Activated CD4-positive, alpha-beta memory T cell treated with anti-CD3 and anti-CD28 coated beads for 36 hours (primary cell): ENCODE data around the gene ITSN1. TPM values are rescaled to one million over a fixed set of nuclear protein-coding genes. Genes with fewer than 3 reads are reported as not detected.
"Not testable (repeated sequence)": the region's sequence is repeated elsewhere in the genome, so short reads cannot be mapped to it uniquely, and the experiment has no call there.

Experiments used
- CTCF ChIA-PET: fragments of 350-600 bp; sonication (Branson Sonifier 250); formaldehyde crosslinking; loops from one replicate; lab custom pipeline; 2021; ENCODE audit warnings: antibody characterized with exemption, inconsistent platforms; lab: Charles Lee
- POLR2A ChIA-PET: fragments of 350-600 bp; sonication (Branson Sonifier 250); formaldehyde crosslinking; loops from one replicate; lab custom pipeline; 2021; ENCODE audit warnings: antibody characterized with exemption; lab: Charles Lee
- DNase-seq: peaks from one replicate; pipeline ENCODE4 v3.0.0-alpha.2; 2020
- H3K27ac Mint-ChIP-seq: one replicate; pipeline ENCODE4 v1.8.0; 2021; ENCODE audit warnings: mixed read lengths
- H3K27me3 Mint-ChIP-seq: one replicate; pipeline ENCODE4 v1.8.0; 2021; ENCODE audit warnings: mixed read lengths
- H3K36me3 Mint-ChIP-seq: one replicate; pipeline ENCODE4 v1.8.0; 2021; ENCODE audit warnings: mixed read lengths
- H3K4me1 Mint-ChIP-seq: one replicate; pipeline ENCODE4 v1.8.0; 2021; ENCODE audit warnings: low read depth, mixed read lengths
- H3K4me3 Mint-ChIP-seq: one replicate; pipeline ENCODE4 v1.8.0; 2021; ENCODE audit warnings: mild to moderate bottlenecking, mixed read lengths
- H3K9me3 Mint-ChIP-seq: one replicate; pipeline ENCODE4 v1.8.0; 2021; ENCODE audit warnings: mixed read lengths
- intact Hi-C: fragments of 100-400 bp; cut with micrococcal nuclease; formaldehyde crosslinking; loops from one replicate; pipeline ENCODE4 v1.15.1; 2023
- total RNA-seq, 2 experiments: library from RNA; stranded (reverse); gene quantifications; one replicate each; pipeline ENCODE4 v1.2.3, GENCODE V29; 2021

ITSN1 gene
- total RNA-seq, 2 experiments from 2014 or later = 3.2 to 4.5 TPM

DNA sequence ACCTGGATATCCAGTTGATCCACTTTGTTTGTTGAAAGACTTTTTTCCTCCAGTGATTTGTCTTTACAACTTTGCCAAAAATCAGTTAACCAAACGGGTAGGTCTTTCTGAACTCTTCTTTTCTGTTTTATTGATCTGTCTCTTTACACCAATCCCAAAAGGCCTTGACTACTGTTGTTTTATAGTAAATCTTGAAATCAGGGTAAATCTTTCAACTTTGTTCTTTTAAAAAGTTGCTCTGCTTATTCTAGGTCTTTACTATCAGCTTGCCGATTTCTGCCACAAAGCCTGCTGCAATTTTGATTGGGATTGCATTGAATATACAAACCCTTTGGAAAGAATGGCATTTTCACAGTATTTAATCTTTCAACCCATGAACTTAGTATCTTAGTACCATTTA, 66.6 kb downstream of the ITSN1 start:
- DNase-seq = no peak
- POLR2A ChIA-PET = no interaction called here
- Mint-ChIP-seq H3K27me3 (no peaks in the 10 kb centered on the region), H3K4me1 (no peaks in the 10 kb centered on the region), H3K4me3 (no peak overlapping the region), H3K27ac (no peak overlapping the region), H3K36me3 (peaks cover 2% of the 10 kb centered on the region), H3K9me3 (peaks cover 5% of the 10 kb centered on the region)
- intact Hi-C loops = no loop called here
- CTCF ChIA-PET = no interaction called here

DNA sequence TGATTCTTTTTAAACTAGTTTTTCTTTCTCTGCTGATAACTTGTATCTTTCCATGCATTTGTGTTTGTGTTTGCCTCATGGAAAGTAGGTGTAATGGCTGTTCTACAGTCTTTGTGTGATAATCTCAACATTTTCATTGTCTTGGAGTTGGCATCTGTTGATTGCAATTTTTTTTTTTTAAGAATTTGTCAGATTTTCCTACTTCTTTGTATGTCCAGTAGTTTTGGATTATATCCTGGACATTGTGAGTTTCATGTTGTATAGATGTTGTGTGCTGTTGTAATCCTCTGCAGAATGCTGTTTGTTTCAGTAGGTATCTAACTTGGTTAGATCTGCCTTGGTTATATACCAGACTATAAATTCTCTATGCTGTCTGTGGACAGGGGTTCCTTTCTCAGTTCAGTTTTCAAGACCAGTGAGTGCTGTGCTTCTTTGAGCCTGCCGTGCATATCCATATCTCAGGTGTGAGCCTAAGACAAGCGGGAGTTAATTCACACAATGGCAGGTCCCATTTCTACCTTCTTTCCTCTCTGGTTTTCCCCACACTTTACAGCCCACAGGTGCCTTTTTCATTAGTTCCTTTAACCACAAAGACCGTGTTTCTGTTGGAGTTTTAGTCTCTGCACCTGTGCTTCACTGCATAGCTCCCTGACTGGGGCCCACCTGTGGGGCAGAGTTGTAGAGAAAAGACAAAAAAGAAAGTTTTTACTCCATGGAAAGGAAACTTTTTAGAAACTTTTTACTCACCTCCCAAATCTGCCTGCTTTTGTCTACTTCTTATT, 69.9 kb downstream of the ITSN1 start:
- H3K27ac Mint-ChIP-seq = no peak overlapping the region
- peaks cover 5% of the 10 kb centered on the region for H3K9me3 Mint-ChIP-seq
- ChIA-PET POLR2A (no interaction called here), CTCF (no interaction called here)
- no peaks in the 10 kb centered on the region for H3K4me1 Mint-ChIP-seq
- H3K36me3 Mint-ChIP-seq = peaks cover 2% of the 10 kb centered on the region
- H3K27me3 Mint-ChIP-seq = no peaks in the 10 kb centered on the region
- DNase-seq = no peak
- H3K4me3 Mint-ChIP-seq = no peak overlapping the region
- intact Hi-C loops = no loop called here

GRCh38 chr21:33721081-33721480, 78.8 kb downstream of the ITSN1 start:
- Mint-ChIP-seq H3K36me3 (no peaks in the 10 kb centered on the region), H3K4me3 (no peak overlapping the region), H3K4me1 (no peaks in the 10 kb centered on the region), H3K27me3 (no peaks in the 10 kb centered on the region), H3K27ac (no peak overlapping the region), H3K9me3 (no peaks in the 10 kb centered on the region)
- intact Hi-C loops = no loop called here
- POLR2A ChIA-PET = no interaction called here
- CTCF ChIA-PET = no interaction called here
- no peak for DNase-seq

GRCh38 chr21:33729139-33729538, 86.8 kb downstream of the ITSN1 start:
- DNase-seq, CTCF ChIA-PET: not testable (repeated sequence)

DNA sequence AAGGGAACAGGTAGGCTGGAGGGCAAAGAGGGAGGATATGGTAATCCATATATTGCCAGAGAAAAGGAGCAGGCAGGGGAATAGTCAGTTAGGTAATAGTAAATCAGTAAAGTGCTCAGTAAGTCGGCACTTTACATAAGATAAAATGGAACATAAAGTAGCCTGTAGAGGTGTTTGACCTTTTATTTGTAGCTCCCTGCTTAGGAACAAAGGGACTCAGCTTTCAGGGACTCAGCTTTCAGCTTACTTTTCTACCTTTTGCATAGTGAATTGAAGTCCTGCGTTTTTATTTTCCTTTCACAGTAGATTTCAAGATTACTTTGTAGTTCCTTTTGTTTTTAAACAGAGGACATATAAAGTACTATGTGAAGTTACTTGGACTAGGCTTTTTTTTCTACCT, 87.3 kb downstream of the ITSN1 start:
- ChIA-PET POLR2A (no interaction called here), CTCF (no interaction called here)
- H3K27ac Mint-ChIP-seq = no peak overlapping the region
- H3K36me3 Mint-ChIP-seq = no peaks in the 10 kb centered on the region
- intact Hi-C loops = no loop called here
- H3K27me3 Mint-ChIP-seq = no peaks in the 10 kb centered on the region
- DNase-seq = no peak
- H3K4me3 Mint-ChIP-seq = no peak overlapping the region
- H3K9me3 Mint-ChIP-seq = no peaks in the 10 kb centered on the region
- no peaks in the 10 kb centered on the region for H3K4me1 Mint-ChIP-seq

More at GRCh38 chr21:33729139-33729538, 86.8 kb downstream of the ITSN1 start:
- intact Hi-C loops, H3K9me3 Mint-ChIP-seq, POLR2A ChIA-PET, H3K4me3 Mint-ChIP-seq, H3K27me3 Mint-ChIP-seq, H3K4me1 Mint-ChIP-seq, H3K36me3 Mint-ChIP-seq, H3K27ac Mint-ChIP-seq: not testable (repeated sequence)

DNA sequence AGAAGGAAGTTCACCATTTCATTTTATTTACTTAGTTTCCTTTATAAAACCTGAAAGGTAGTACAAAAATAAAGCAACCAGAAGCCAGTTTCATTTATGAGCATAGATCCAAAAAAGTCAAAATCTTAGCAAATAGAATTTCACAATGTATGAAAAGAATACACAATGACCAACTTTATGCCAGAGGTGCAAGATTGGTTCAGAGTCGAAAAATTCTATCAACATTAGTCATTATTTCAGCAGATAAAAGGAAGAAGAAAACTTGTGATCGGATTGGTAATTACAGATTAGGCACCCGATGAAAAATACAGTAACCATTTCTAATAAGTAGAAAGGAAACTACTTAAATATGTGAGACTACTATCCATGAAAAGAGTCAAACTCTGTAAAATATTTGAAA, 89.1 kb downstream of the ITSN1 start:
- CTCF ChIA-PET = no interaction called here
- Mint-ChIP-seq H3K4me3 (no peak overlapping the region), H3K36me3 (no peaks in the 10 kb centered on the region), H3K27ac (no peak overlapping the region), H3K9me3 (no peaks in the 10 kb centered on the region), H3K4me1 (no peaks in the 10 kb centered on the region), H3K27me3 (no peaks in the 10 kb centered on the region)
- POLR2A ChIA-PET = no interaction called here
- DNase-seq = no peak
- intact Hi-C loops = no loop called here

GRCh38 chr21:33732038-33732437, 89.7 kb downstream of the ITSN1 start:
- ChIA-PET CTCF (no interaction called here), POLR2A (no interaction called here)
- no peaks in the 10 kb centered on the region for H3K4me1 Mint-ChIP-seq
- intact Hi-C loops = no loop called here
- H3K36me3 Mint-ChIP-seq = no peaks in the 10 kb centered on the region
- H3K27me3 Mint-ChIP-seq = no peaks in the 10 kb centered on the region
- no peaks in the 10 kb centered on the region for H3K9me3 Mint-ChIP-seq
- no peak overlapping the region for H3K27ac Mint-ChIP-seq
- no peak for DNase-seq
- no peak overlapping the region for H3K4me3 Mint-ChIP-seq

DNA sequence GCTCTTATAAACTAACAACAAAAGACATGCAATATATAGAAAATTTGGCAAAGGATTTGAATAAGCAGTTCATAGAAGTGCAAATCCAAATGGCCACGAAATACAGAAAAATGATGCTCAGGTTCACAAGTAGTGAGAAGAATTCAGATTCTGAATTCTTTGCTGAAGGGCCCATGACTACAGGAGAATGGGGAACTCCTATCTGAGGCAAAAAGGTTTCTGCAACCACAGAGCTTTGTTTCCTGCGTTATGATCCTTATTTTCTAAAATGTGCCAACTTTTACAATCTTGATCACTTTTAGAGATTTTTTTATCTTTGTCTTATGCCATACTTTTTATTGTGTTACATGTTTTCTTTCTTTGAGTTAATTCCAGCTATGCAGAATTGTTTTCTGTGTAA, 91.3 kb downstream of the ITSN1 start:
- H3K27ac Mint-ChIP-seq = no peak overlapping the region
- no peak overlapping the region for H3K4me3 Mint-ChIP-seq
- CTCF ChIA-PET = no interaction called here
- no peaks in the 10 kb centered on the region for H3K27me3 Mint-ChIP-seq
- DNase-seq = no peak
- H3K9me3 Mint-ChIP-seq = no peaks in the 10 kb centered on the region
- POLR2A ChIA-PET = no interaction called here
- no peaks in the 10 kb centered on the region for H3K4me1 Mint-ChIP-seq
- no peaks in the 10 kb centered on the region for H3K36me3 Mint-ChIP-seq
- intact Hi-C loops = no loop called here

- CTCF ChIA-PET = no interaction called here
These were observed 92.0 kb downstream of the ITSN1 start for GRCh38 chr21:33734291-33734690.

GRCh38 chr21:33734818-33735217, 92.5 kb downstream of the ITSN1 start:
- Mint-ChIP-seq H3K36me3 (no peaks in the 10 kb centered on the region), H3K4me1 (no peaks in the 10 kb centered on the region), H3K9me3 (no peaks in the 10 kb centered on the region), H3K27ac (no peak overlapping the region), H3K27me3 (no peaks in the 10 kb centered on the region), H3K4me3 (no peak overlapping the region)
- intact Hi-C loops = no loop called here
- no peak for DNase-seq
- CTCF ChIA-PET = no interaction called here
- POLR2A ChIA-PET = no interaction called here

More at GRCh38 chr21:33734291-33734690, 92.0 kb downstream of the ITSN1 start:
- Mint-ChIP-seq H3K4me3 (no peak overlapping the region), H3K27ac (no peak overlapping the region), H3K36me3 (no peaks in the 10 kb centered on the region), H3K9me3 (no peaks in the 10 kb centered on the region), H3K4me1 (no peaks in the 10 kb centered on the region), H3K27me3 (no peaks in the 10 kb centered on the region)
- POLR2A ChIA-PET = no interaction called here
- no peak for DNase-seq
- intact Hi-C loops = no loop called here

DNA sequence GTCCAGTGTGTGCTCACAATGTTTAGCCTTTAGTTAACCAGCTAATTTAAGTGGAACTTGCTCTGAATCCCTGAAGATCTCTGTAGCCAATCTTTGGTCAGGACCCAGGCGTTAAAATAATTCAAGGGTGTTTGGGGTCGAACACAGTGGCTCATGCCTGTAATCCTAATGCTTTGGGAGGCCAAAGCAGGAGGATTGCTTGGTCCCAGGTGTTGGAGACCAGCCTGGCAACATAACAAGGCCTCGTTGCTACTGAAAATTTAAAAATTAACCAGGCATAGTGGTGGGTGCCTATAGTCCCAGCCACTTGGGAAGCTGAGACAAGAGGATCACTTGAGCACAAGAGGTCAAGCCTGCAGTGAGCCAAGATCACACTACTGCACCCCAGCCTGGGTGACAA, 94.3 kb downstream of the ITSN1 start:
- Mint-ChIP-seq H3K36me3 (no peaks in the 10 kb centered on the region), H3K4me3 (no peak overlapping the region), H3K9me3 (no peaks in the 10 kb centered on the region), H3K4me1 (no peaks in the 10 kb centered on the region), H3K27me3 (no peaks in the 10 kb centered on the region), H3K27ac (no peak overlapping the region)
- CTCF ChIA-PET = no interaction called here
- DNase-seq = no peak
- intact Hi-C loops = no loop called here
- POLR2A ChIA-PET = no interaction called here

GRCh38 chr21:33739701-33740100, 97.4 kb downstream of the ITSN1 start:
- DNase-seq = no peak
- no peak overlapping the region for H3K27ac Mint-ChIP-seq
- H3K4me3 Mint-ChIP-seq = no peak overlapping the region
- POLR2A ChIA-PET = no interaction called here
- intact Hi-C loops = no loop called here
- H3K27me3 Mint-ChIP-seq = peaks cover 3% of the 10 kb centered on the region
- no peaks in the 10 kb centered on the region for H3K9me3 Mint-ChIP-seq
- H3K4me1 Mint-ChIP-seq = no peaks in the 10 kb centered on the region
- H3K36me3 Mint-ChIP-seq = no peaks in the 10 kb centered on the region
- CTCF ChIA-PET = no interaction called here

- CTCF ChIA-PET = no interaction called here
- POLR2A ChIA-PET = no interaction called here
- peaks cover 3% of the 10 kb centered on the region for H3K27me3 Mint-ChIP-seq
- no peak overlapping the region for H3K27ac Mint-ChIP-seq
- H3K4me3 Mint-ChIP-seq = no peak overlapping the region
- intact Hi-C loops = no loop called here
- H3K36me3 Mint-ChIP-seq = peaks cover 6% of the 10 kb centered on the region
- H3K9me3 Mint-ChIP-seq = peaks cover 21% of the 10 kb centered on the region
- H3K4me1 Mint-ChIP-seq = no peaks in the 10 kb centered on the region
- no peak for DNase-seq
These were observed 105.1 kb downstream of the ITSN1 start for GRCh38 chr21:33747420-33747819.
